Right lobe of liver (tissue), 6 donors: ENCODE results near the gene ELF3. TPM values are rescaled to one million over a fixed set of nuclear protein-coding genes. Genes with fewer than 3 reads are reported as not detected.
"Not testable (repeated sequence)": the region's sequence is repeated elsewhere in the genome, so short reads cannot be mapped to it uniquely, and the experiment has no call there.

Source experiments
- ATAC-seq, 4 donors: fragments of 200-7000 bp; cut with Tn5 transposase; one replicate each; pipeline ENCODE4 v1.9.1; 2020; ENCODE audit warnings: mild to moderate bottlenecking in 4 of 4, moderate library complexity in 4 of 4
- DNase-seq, 3 donors: peaks; one replicate each; pipeline ENCODE4 v3.0.0-alpha.2; 2020
- H3K27ac ChIP-seq, 3 donors: fragments of 200-600 bp; one replicate each; pipeline ENCODE4 v1.8.0; 2022
- H3K27me3 ChIP-seq, 2 donors: fragments of 200-600 bp; one replicate each; pipeline ENCODE4 v1.8.0; 2022
- H3K36me3 ChIP-seq, 4 donors: fragments of 200-600 bp; sonication (generic) in 1 of 4; one replicate each; pipeline versions ENCODE4 v1.5.1 to v1.8.0; 2017 to 2022; ENCODE audit warnings: control low read depth in 1 of 4
- H3K4me1 ChIP-seq, 4 donors: fragments of 200-600 bp; sonication (generic) in 1 of 4; one replicate each; pipeline versions ENCODE4 v1.5.1 to v1.8.0; 2017 to 2022; ENCODE audit warnings: control low read depth in 1 of 4
- H3K4me3 ChIP-seq, 3 donors: fragments of 200-600 bp; one replicate each; pipeline ENCODE4 v1.8.0; 2022
- H3K9me3 ChIP-seq, 4 donors: fragments of 200-600 bp; sonication (generic) in 1 of 4; one replicate each; pipeline versions ENCODE4 v1.5.1 to v1.8.0; 2017 to 2022; ENCODE audit warnings: control low read depth in 1 of 4
- POLR2A ChIP-seq: fragments of 450-650 bp; IDR thresholded peaks from one replicate; pipeline ENCODE4 v1.6.1; 2017; ENCODE audit warnings: antibody characterized with exemption, mild to moderate bottlenecking
- WGBS: methylation state at CpG from one replicate; pipeline ENCODE4 v1.1.6; 2018; ENCODE audit warnings: low coverage, low lambda C conversion rate; ENCODE audit not compliant: insufficient coverage; ENCODE audit errors: missing lambda C conversion rate; 5-methylcytosine and 5-hydroxymethylcytosine counted together
- intact Hi-C, 2 donors: fragments of 100-400 bp; cut with DNase I; formaldehyde crosslinking; loops; one replicate each; pipeline versions ENCODE4 v1.11.2 to v1.14.1; 2022
- total RNA-seq, 6 experiments: library from RNA; depleted of rRNA in 2 of 6; stranded (reverse); fragments of >200 nt in 2 of 6; fragmentation: NEBNext Ultra II Directional in 3 of 6; extraction: Animal tissue kit (Norgen Biotek cat#: 25700) in 3 of 6; gene quantifications; one replicate each; pipeline versions ENCODE4 v1.1.0 to v1.2.4, GENCODE V29; 2016 to 2023
- TF ChIP-seq, protein P1 (sequence below), 4 donors: fragments of 200-600 bp in 3 of 4; fragments of 450-650 bp in 1 of 4; IDR thresholded peaks; one replicate each; pipeline versions ENCODE4 v1.5.1 to v1.8.0; 2016 to 2022; ENCODE audit warnings: antibody characterized with exemption in 4 of 4, mild to moderate bottlenecking in 2 of 4
- donor health status: DM: no; HTN: yes; CAD: no.
- donor health status: DM: no; HTN: no; CAD: no.
- donor health status: DM: no; HTN: no; CAD: no.
- donor health status: DM: no; HTN: yes; CAD: no.
- donor health status: DM: no; HTN: yes; CAD: no.

Gene ELF3
- total RNA-seq, 6 experiments from 2014 or later: 12.6 to 266 (median 57.8) TPM

DNA sequence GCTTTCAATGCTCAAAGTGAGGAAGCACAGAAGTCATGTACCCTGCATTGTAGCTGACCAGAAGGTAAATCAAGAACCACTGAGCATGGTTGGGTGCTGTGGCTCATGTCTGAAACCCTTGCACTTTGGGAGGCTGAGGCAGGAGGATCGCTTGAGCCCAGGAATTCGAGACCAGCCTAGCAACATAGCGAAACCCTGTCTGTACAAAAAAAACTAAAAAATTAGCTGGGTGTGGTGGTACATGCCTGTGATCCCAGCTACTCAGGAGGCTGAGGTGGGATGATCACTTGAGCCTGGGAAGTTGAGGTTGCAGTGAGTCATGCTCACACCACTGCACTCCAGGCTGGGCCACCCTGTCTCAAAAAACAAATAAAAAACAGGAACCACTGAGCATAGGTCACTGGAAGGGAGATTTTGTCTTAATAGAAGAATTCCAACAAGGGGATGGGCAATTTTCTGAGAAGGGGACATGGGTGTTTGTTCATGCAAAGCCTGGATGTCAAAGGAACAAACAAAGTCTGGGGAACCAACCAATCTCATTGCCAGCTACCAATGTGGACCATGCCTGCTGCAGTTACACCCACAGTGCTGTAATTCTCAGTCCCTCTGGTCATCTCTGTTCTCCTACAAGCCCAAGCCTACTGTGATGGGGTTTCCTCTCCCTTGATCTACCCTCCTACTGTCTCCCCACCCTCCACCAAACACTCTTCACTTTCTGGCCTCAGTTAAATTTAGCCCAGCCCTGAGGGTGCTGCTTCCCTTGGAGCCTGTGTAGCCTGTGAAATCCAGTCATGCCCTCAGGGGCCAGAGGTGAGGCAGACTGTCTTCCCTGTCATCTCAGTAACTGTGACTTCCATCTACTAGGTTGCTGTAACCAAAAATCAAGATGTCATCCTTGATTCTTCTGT is 47.9 kb downstream of the ELF3 start:
- Histone ChIP-seq H3K4me1 (peaks cover 0 to 19% (median 0%) of the 10 kb centered on the region in 4 donors), H3K4me3 (no peak overlapping the region), H3K36me3 (no peaks in the 10 kb centered on the region), H3K9me3 (no peaks in the 10 kb centered on the region), H3K27me3 (no peaks in the 10 kb centered on the region), H3K27ac (peak overlapping the region in 1 of 3 donors; percentile 36)
- intact Hi-C loops: no loop called here
- TF ChIP-seq, protein P1, sequence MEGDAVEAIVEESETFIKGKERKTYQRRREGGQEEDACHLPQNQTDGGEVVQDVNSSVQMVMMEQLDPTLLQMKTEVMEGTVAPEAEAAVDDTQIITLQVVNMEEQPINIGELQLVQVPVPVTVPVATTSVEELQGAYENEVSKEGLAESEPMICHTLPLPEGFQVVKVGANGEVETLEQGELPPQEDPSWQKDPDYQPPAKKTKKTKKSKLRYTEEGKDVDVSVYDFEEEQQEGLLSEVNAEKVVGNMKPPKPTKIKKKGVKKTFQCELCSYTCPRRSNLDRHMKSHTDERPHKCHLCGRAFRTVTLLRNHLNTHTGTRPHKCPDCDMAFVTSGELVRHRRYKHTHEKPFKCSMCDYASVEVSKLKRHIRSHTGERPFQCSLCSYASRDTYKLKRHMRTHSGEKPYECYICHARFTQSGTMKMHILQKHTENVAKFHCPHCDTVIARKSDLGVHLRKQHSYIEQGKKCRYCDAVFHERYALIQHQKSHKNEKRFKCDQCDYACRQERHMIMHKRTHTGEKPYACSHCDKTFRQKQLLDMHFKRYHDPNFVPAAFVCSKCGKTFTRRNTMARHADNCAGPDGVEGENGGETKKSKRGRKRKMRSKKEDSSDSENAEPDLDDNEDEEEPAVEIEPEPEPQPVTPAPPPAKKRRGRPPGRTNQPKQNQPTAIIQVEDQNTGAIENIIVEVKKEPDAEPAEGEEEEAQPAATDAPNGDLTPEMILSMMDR (IDR thresholded peaks at IDR 0.05): no peak
- TF ChIP-seq POLR2A: no peak
- DNase-seq (no peak), ATAC-seq (peak; percentile 42 to 76 (median 48))
- 96% methylated on average over 3 of the region's 3 CpGs for WGBS

DNA sequence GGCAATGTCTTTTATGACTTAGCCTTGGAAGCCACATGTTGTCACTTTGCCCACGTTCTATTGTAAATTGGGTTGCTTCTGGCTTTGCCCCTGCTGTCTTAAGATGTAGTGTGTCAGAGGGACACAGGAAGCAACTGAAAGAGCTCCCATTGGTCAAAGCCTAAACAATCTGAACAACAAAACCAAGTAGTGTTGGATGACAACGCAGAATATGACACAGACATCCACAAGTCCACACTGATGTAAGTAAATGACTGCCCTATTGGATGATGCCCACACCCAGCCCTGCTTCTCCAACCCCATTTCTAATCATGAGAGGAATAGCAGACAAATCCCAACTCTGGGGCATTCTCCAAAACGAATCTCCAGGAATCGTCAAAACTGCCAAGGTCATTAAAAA is 50.7 kb downstream of the ELF3 start:
- H3K4me3 ChIP-seq: no peak overlapping the region
- no peaks in the 10 kb centered on the region for H3K36me3 ChIP-seq
- TF ChIP-seq, protein P1 (IDR thresholded peaks at IDR 0.05): no peak
- TF ChIP-seq POLR2A: no peak
- ATAC-seq: no peak
- intact Hi-C loops: no loop called here
- H3K27ac ChIP-seq: no peak overlapping the region
- peaks cover 0 to 19% (median 0%) of the 10 kb centered on the region in 4 donors for H3K4me1 ChIP-seq
- H3K27me3 ChIP-seq: no peaks in the 10 kb centered on the region
- WGBS: 93% methylated on average over 2 of the region's 4 CpGs
- no peak for DNase-seq
- H3K9me3 ChIP-seq: no peaks in the 10 kb centered on the region

- H3K27ac ChIP-seq, H3K9me3 ChIP-seq, H3K27me3 ChIP-seq, H3K36me3 ChIP-seq, ATAC-seq, DNase-seq, intact Hi-C loops, H3K4me3 ChIP-seq: not testable (repeated sequence)
- 65% methylated on average over 4 of the region's 6 CpGs for WGBS
- peaks cover 0 to 15% (median 0%) of the 10 kb centered on the region in 4 donors for H3K4me1 ChIP-seq
These were observed 51.4 kb downstream of the ELF3 start for GRCh38 chr1:202061787-202062186.

DNA sequence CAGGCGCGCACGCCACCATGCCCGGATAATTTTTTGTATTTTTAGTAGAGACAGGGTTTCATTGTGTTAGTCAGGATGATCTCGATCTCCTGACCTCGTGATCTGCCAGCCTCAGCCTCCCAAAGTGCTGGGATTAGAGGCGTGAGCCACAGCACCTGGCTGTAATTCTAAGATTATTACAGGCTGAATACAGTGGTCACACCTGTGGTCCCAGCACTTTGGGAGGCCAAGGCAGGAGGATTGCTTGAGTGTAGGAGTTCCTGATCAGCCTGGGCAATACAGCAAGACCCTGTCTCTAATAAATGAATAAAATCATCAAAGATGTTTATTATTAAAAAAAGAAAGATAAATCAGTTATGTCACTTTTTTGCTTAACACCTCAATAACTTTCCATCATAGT is 52.2 kb downstream of the ELF3 start:
- H3K36me3 ChIP-seq, H3K27ac ChIP-seq, H3K27me3 ChIP-seq, intact Hi-C loops, H3K4me1 ChIP-seq, H3K9me3 ChIP-seq, DNase-seq, H3K4me3 ChIP-seq, ATAC-seq: not testable (repeated sequence)
- WGBS: 93% methylated on average over 7 of the region's 7 CpGs

- Histone ChIP-seq H3K4me1 (peaks cover 0 to 4% (median 0%) of the 10 kb centered on the region in 4 donors), H3K27ac (no peak overlapping the region), H3K9me3 (no peaks in the 10 kb centered on the region), H3K27me3 (no peaks in the 10 kb centered on the region), H3K36me3 (no peaks in the 10 kb centered on the region), H3K4me3 (no peak overlapping the region)
- intact Hi-C loops: no loop called here
- WGBS: 0% methylated on average over 1 of the region's 1 CpG
- TF ChIP-seq POLR2A: no peak
- TF ChIP-seq, protein P1 (IDR thresholded peaks at IDR 0.05): no peak
- ATAC-seq (peak in 1 of 4 donors; percentile 26), DNase-seq (no peak)
These were observed 52.7 kb downstream of the ELF3 start for GRCh38 chr1:202063093-202063492.

DNA sequence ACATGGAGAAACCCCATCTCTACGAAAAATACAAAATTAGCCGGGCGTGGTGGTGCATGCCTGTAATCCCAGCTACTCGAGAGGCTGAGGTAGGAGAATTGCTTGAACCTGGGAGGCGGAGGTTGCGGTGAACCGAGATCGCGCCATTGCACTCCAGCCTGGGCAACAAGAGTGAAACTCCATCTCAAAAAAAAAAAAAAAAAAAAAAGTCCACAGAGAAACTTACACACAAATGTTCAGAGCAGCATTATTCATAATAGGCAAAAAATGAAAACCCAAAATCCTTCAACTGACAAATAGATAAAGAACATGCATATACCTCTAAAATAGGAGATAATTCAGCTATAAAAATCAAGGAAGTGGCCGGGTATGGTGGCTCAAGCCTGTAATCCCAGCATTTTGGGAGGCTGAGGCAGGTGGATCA is 54.5 kb downstream of the ELF3 start:
- H3K36me3 ChIP-seq, H3K27ac ChIP-seq, H3K27me3 ChIP-seq, ATAC-seq, H3K9me3 ChIP-seq, H3K4me3 ChIP-seq, intact Hi-C loops, H3K4me1 ChIP-seq, DNase-seq: not testable (repeated sequence)
- WGBS: 85% methylated on average over 6 of the region's 10 CpGs
